Measurements from ENCODE around the gene C10orf67. TPM values are rescaled to one million over a fixed set of nuclear protein-coding genes. Genes with fewer than 3 reads are reported as not detected.

The C10orf67 gene
- total and polyA plus RNA-seq, 9 of the 15 experiments (the other 6 are each of a cell fraction or from before 2014, with no cell fraction given): not detected

DNA sequence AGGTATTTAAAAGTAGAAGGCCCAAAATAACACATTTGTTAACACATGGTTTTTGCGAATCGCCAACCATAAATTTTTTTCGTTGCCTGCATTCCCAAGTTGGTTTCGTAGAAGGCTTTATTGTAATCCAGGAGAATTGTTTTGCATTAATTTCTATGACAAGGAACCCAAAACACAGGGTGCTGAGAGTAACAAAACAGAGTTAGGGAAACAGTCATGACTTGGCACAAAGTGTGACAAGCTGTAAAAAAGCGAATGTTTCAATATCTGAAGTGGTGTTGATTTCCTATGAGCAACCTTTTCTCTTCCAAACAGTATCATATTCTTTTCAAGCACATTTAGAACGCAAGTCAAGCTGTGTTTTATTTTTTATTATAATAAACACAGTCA, 63.6 kb downstream of the C10orf67 start:
- no peaks in the 10 kb centered on the region for H3K79me2 ChIP-seq (ENCODE audit: control insufficient read depth, insufficient read depth, low read length)
- ChIA-PET POLR2A (interaction anchor here (0.7 kb wide), 1 partner anchor 17 kb away, joined by 3 read pairs; no protein-coding TSS in a partner anchor), CTCF (ENCODE audit: low intra/inter-chr PET ratio) (no interaction called here)
- no peak overlapping the region for H3K4me3 ChIP-seq
- no peak for ATAC-seq
- H3K27ac ChIP-seq (ENCODE audit: extremely low read depth, low read depth, low read length): no peak overlapping the region
- intact Hi-C loops (cut with micrococcal nuclease) (loop anchor here (5.0 kb wide), 1 partner anchor 119 kb away; no protein-coding TSS in a partner anchor), in situ Hi-C loops (cut with MboI) (no loop called here)
- no peak overlapping the region for H3K4me2 ChIP-seq (ENCODE audit: insufficient read depth, low read length)
- H4K20me1 ChIP-seq (replicated peaks; ENCODE audit: control insufficient read depth, insufficient read depth, low read length): no peaks in the 10 kb centered on the region
- no peak overlapping the region for H2AFZ ChIP-seq (ENCODE audit: low read depth, low read length)
- no peaks in the 10 kb centered on the region for H3K9me1 ChIP-seq (ENCODE audit: control insufficient read depth, insufficient read depth, low read length)
- no peak for FAIRE-seq
- no peak for TF ChIP-seq HMGN3 (IDR thresholded peaks at IDR 0.05; ENCODE audit: borderline replicate concordance, extremely low read depth, insufficient read length, low read depth, low read length)
- TF ChIP-seq POLR2AphosphoS2 (IDR thresholded peaks at IDR 0.05; ENCODE audit: low read length): no peak
- no peak for TF ChIP-seq NR3C1 (CRISPR knock-in tag; IDR thresholded peaks at IDR 0.05)
- no peak for TF ChIP-seq ELF4 (CRISPR knock-in tag; IDR thresholded peaks at IDR 0.05)
- no peak for TF ChIP-seq RFX5 (IDR thresholded peaks at IDR 0.05; ENCODE audit: low read depth, low read length)
- TF ChIP-seq ZFP1 (CRISPR knock-in tag; IDR thresholded peaks at IDR 0.05): no peak
- TF ChIP-seq ZNF23 (CRISPR knock-in tag; IDR thresholded peaks at IDR 0.05): no peak
- TF ChIP-seq ZC3H8 (IDR thresholded peaks at IDR 0.05): no peak
- no peak for TF ChIP-seq RBM14 (IDR thresholded peaks at IDR 0.05; ENCODE audit: borderline replicate concordance, insufficient read depth, low read depth, low read length)
- no peak for TF ChIP-seq MXD1 (CRISPR knock-in tag; IDR thresholded peaks at IDR 0.05; ENCODE audit: borderline replicate concordance, poor library complexity, severe bottlenecking)
- peaks cover 0 to 3% of the 10 kb centered on the region in 2 experiments; a peak in 1 of 5 replicates for H3K27me3 ChIP-seq (ENCODE audit: control insufficient read depth in 2 of 2, insufficient read depth in 2 of 2, low read length in 2 of 2)
- 10% methylated on average over 6 of the region's 6 CpGs for WGBS (ENCODE audit: insufficient coverage, low coverage, missing lambda C conversion rate)
- no peak overlapping the region for H3K9ac ChIP-seq (ENCODE audit: insufficient read depth in 1 of 2, low read depth in 2 of 2, low read length in 2 of 2)
- H3K36me3 ChIP-seq (ENCODE audit: control insufficient read depth, insufficient read depth, low read length): no peaks in the 10 kb centered on the region
- no TSS peak for BruUV-seq (replicated peaks)
- H3K9me3 ChIP-seq (replicated peaks; ENCODE audit: control insufficient read depth, insufficient read depth, low read depth, low read length): no peaks in the 10 kb centered on the region
- no peak for DNase-seq (ENCODE audit: extremely low read depth in 1 of 4, low spot score in 3 of 4)
- H3K4me1 ChIP-seq (replicated peaks in 1 of 2; ENCODE audit: control insufficient read depth in 2 of 2, insufficient read depth in 2 of 2, low read length in 2 of 2): no peaks in the 10 kb centered on the region

Data from K562 (cell line).